HEK293 (cell line): ENCODE results near the gene KLHL6.

Experiments used
- CTCF ChIA-PET: fragments of 350-600 bp; formaldehyde crosslinking; extraction: SDS; loops from one replicate; lab custom pipeline; 2021; ENCODE audit warnings: antibody characterized with exemption; lab: Yijun Ruan, JAX
- POLR2A ChIA-PET: fragments of 300-600 bp; formaldehyde crosslinking; extraction: SDS; loops from one replicate; lab custom pipeline; 2020; ENCODE audit warnings: antibody characterized with exemption, inconsistent platforms; lab: Yijun Ruan, JAX
- H3K27ac ChIP-seq: fragments of 200-500 bp; sonication (Bioruptor generic); 2 replicates; pipeline ENCODE4 v1.5.1; 2014; ENCODE audit warnings: low read depth, low read length, control low read depth, inconsistent platforms; ENCODE audit errors: extremely low read depth
- H3K36me3 ChIP-seq, 2 experiments: fragments of 200-500 bp in 1 of 2; sonication (Bioruptor generic) in 1 of 2; 1 replicate in 1 of 2; 2 replicates in 1 of 2; pipeline ENCODE4 v1.5.1; 2014 to 2017; ENCODE audit warnings: inconsistent platforms in 2 of 2, low read length in 2 of 2; ENCODE audit not compliant: control insufficient read depth in 2 of 2, insufficient read depth in 1 of 2
- H3K4me1 ChIP-seq: fragments of 200-500 bp; sonication (Bioruptor generic); 2 replicates; pipeline ENCODE4 v1.5.1; 2014; ENCODE audit warnings: mild to moderate bottlenecking, low read length, inconsistent platforms; ENCODE audit not compliant: control insufficient read depth, insufficient read depth
- H3K4me3 ChIP-seq: 2 replicates; pipeline ENCODE4 v1.5.1; 2011; ENCODE audit warnings: low read depth, mild to moderate bottlenecking, control low read depth, low read length, moderate library complexity
- H3K9me3 ChIP-seq: fragments of 200-500 bp; sonication (Bioruptor generic); 2 replicates; pipeline ENCODE4 v1.5.1; 2014; ENCODE audit warnings: low read depth, low read length, inconsistent platforms; ENCODE audit not compliant: control insufficient read depth, insufficient read depth
- INSM2 ChIP-seq: fragments of 450-650 bp; formaldehyde crosslinking; IDR thresholded peaks from 2 replicates; pipeline ENCODE4 v1.5.1; 2016; ENCODE audit warnings: missing biosample characterization, missing genetic modification characterization
- KLF1 ChIP-seq: fragments of 450-650 bp; formaldehyde crosslinking; IDR thresholded peaks from 2 replicates; pipeline ENCODE4 v1.5.1; 2016; ENCODE audit warnings: missing biosample characterization, missing genetic modification characterization
- ZBTB11 ChIP-seq: fragments of 450-650 bp; formaldehyde crosslinking; conservative IDR thresholded peaks from 2 replicates; pipeline ENCODE4 v1.5.1; 2016; ENCODE audit warnings: low read depth, missing biosample characterization, missing genetic modification characterization
- ZBTB20 ChIP-seq: fragments of 450-650 bp; formaldehyde crosslinking; IDR thresholded peaks from 2 replicates; pipeline ENCODE4 v1.5.1; 2016; ENCODE audit warnings: missing biosample characterization, missing genetic modification characterization
- ZNF10 ChIP-seq: fragments of 450-650 bp; formaldehyde crosslinking; IDR thresholded peaks from 2 replicates; pipeline ENCODE4 v1.5.1; 2017; ENCODE audit warnings: missing biosample characterization, missing genetic modification characterization
- ZNF121 ChIP-seq: fragments of 450-650 bp; formaldehyde crosslinking; IDR thresholded peaks from 2 replicates; pipeline ENCODE4 v1.5.1; 2016; ENCODE audit warnings: missing biosample characterization, missing genetic modification characterization
- ZNF148 ChIP-seq: fragments of 450-650 bp; formaldehyde crosslinking; IDR thresholded peaks from 2 replicates; pipeline ENCODE4 v1.5.0; 2017; ENCODE audit warnings: missing biosample characterization, missing genetic modification characterization, borderline replicate concordance
- ZNF175 ChIP-seq: fragments of 450-650 bp; formaldehyde crosslinking; IDR thresholded peaks from 2 replicates; pipeline ENCODE4 v1.5.1; 2016; ENCODE audit warnings: missing biosample characterization, missing genetic modification characterization
- ZNF239 ChIP-seq: fragments of 450-650 bp; formaldehyde crosslinking; IDR thresholded peaks from 2 replicates; pipeline ENCODE4 v1.5.1; 2016; ENCODE audit warnings: missing biosample characterization, missing genetic modification characterization
- ZNF311 ChIP-seq: fragments of 450-650 bp; formaldehyde crosslinking; IDR thresholded peaks from 2 replicates; pipeline ENCODE4 v1.5.1; 2017; ENCODE audit warnings: missing biosample characterization, missing genetic modification characterization, borderline replicate concordance
- ZNF449 ChIP-seq: fragments of 450-650 bp; formaldehyde crosslinking; IDR thresholded peaks from 2 replicates; pipeline ENCODE4 v1.5.1; 2017; ENCODE audit warnings: missing biosample characterization, mild to moderate bottlenecking, missing genetic modification characterization, moderate library complexity
- ZNF558 ChIP-seq: fragments of 450-650 bp; formaldehyde crosslinking; IDR thresholded peaks from 2 replicates; pipeline ENCODE4 v1.5.1; 2016; ENCODE audit warnings: missing biosample characterization, missing genetic modification characterization
- ZNF610 ChIP-seq: fragments of 450-650 bp; formaldehyde crosslinking; IDR thresholded peaks from 2 replicates; pipeline ENCODE4 v1.5.1; 2016; ENCODE audit warnings: missing biosample characterization, missing genetic modification characterization, borderline replicate concordance
- ZNF664 ChIP-seq: fragments of 450-650 bp; formaldehyde crosslinking; IDR thresholded peaks from 2 replicates; pipeline ENCODE4 v1.5.1; 2016; ENCODE audit warnings: missing biosample characterization, missing genetic modification characterization
- ZNF792 ChIP-seq: fragments of 450-650 bp; formaldehyde crosslinking; IDR thresholded peaks from 2 replicates; pipeline ENCODE4 v1.5.1; 2016; ENCODE audit warnings: missing biosample characterization, missing genetic modification characterization
- TF ChIP-seq, protein P1 (sequence below): fragments of 450-650 bp; formaldehyde crosslinking; IDR thresholded peaks from 2 replicates; pipeline ENCODE4 v1.5.1; 2017; ENCODE audit warnings: missing biosample characterization, missing genetic modification characterization
- TF ChIP-seq, protein P2 (sequence below): fragments of 450-650 bp; formaldehyde crosslinking; IDR thresholded peaks from 2 replicates; pipeline ENCODE4 v1.5.1; 2016; ENCODE audit warnings: missing biosample characterization, missing genetic modification characterization, low read depth

KLHL6 gene

DNA sequence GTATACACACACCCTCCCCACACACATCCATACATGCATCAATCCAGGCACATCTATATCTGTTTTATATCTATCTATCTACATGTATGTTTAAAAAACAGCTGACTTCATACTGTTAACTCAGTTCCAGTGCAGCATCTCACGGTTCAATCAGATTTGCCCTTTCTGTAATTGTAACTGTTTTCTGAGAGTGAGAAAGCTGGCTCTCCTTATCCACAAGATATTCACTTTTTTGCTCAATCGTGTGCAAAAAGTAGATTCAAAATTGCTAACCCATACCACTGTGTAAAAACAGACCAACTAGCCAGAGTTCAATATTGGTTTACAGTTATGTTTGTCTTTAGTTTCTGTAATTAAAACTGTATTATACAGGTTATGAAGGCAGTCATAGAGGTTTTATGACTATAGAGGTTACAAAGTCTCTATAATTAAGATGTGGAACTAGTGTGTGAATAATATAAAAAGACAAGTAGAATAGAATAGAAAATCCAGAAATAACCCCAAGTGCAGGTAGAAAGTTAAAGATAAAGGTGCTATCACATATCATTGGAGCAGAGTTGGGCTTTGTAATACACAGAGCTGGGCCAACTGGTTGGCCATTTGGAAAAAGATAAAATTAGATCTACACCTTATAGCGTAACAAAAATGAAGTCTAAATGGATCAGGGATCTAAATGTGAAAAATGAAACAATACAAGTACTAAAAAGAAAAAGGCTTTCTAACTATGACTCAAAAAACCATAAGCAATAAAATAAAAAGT, 107.0 kb downstream of the KLHL6 start:
- Histone ChIP-seq H3K36me3 (peaks cover 4 to 16% of the 10 kb centered on the region in 2 experiments; a peak in 2 of 3 replicates), H3K27ac (no peak overlapping the region), H3K4me3 (peak overlapping the region; percentile 98), H3K4me1 (no peaks in the 10 kb centered on the region), H3K9me3 (no peaks in the 10 kb centered on the region)
- TF ChIP-seq, protein P1, sequence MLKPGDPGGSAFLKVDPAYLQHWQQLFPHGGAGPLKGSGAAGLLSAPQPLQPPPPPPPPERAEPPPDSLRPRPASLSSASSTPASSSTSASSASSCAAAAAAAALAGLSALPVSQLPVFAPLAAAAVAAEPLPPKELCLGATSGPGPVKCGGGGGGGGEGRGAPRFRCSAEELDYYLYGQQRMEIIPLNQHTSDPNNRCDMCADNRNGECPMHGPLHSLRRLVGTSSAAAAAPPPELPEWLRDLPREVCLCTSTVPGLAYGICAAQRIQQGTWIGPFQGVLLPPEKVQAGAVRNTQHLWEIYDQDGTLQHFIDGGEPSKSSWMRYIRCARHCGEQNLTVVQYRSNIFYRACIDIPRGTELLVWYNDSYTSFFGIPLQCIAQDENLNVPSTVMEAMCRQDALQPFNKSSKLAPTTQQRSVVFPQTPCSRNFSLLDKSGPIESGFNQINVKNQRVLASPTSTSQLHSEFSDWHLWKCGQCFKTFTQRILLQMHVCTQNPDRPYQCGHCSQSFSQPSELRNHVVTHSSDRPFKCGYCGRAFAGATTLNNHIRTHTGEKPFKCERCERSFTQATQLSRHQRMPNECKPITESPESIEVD (tag by site-specific recombination), result 0 out of 2 replicates have a peak, but pooled peaks have one; percentile 17
- TF ChIP-seq, protein P2, sequence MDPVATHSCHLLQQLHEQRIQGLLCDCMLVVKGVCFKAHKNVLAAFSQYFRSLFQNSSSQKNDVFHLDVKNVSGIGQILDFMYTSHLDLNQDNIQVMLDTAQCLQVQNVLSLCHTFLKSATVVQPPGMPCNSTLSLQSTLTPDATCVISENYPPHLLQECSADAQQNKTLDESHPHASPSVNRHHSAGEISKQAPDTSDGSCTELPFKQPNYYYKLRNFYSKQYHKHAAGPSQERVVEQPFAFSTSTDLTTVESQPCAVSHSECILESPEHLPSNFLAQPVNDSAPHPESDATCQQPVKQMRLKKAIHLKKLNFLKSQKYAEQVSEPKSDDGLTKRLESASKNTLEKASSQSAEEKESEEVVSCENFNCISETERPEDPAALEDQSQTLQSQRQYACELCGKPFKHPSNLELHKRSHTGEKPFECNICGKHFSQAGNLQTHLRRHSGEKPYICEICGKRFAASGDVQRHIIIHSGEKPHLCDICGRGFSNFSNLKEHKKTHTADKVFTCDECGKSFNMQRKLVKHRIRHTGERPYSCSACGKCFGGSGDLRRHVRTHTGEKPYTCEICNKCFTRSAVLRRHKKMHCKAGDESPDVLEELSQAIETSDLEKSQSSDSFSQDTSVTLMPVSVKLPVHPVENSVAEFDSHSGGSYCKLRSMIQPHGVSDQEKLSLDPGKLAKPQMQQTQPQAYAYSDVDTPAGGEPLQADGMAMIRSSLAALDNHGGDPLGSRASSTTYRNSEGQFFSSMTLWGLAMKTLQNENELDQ (tag by site-specific recombination), result no peak
- peak; percentile 98 for TF ChIP-seq ZNF449 (tag by site-specific recombination)
- POLR2A ChIA-PET, result interaction anchor here (0.7 to 1.5 kb wide), 3 partner anchors 21 to 190 kb away, joined by 4 to 9 read pairs (median 4); partner anchors contain the start of gene MCF2L2
- CTCF ChIA-PET, result interaction anchor here (0.5 to 1.0 kb wide), 3 partner anchors 16 to 497 kb away, joined by 3 to 4 read pairs (median 3); no protein-coding TSS in a partner anchor

DNA sequence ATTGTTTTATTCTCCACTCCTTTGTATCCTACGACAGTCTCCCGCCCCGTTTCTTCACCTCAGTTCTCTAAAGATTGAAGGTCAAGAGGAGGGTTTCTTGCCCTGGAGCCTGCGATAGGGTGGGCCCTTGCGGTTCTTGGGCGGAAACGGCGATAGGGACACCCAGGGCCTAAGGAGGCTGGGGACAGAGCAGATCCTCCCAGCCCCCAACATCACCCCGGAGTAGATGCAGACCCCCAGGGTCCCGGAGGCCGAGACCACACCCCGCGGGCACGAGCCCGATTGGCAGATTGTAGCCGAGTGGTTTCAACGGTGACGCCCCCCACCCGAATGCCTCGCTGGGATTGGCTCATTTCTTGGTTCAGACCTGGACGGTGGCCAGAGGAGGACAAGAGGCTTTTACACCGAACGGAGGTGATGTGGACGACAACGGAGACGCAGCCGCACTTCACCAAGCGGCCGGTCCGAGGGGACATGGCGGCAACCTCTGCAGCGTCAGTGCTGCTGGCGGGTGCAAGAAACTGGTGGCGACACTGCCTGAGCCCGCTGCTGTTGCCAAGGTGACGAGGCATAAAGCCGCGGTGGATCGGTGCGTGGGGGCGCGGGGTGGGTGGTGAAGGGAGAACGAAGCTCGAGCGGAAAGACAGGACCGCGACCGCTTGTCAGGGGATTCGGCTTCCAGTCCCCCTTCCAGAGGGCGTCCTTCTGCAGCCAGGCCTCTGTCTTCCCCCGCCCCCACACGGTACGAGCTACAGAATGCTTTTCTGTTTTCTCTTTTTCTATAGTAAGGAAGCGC, 108.1 kb downstream of the KLHL6 start:
- no peaks in the 10 kb centered on the region for H3K9me3 ChIP-seq
- peak overlapping the region; percentile 98 for H3K4me3 ChIP-seq
- H3K27ac ChIP-seq, result peak overlapping the region; percentile 42; the same call in 1 of the 2 replicates
- no peaks in the 10 kb centered on the region for H3K4me1 ChIP-seq
- peaks cover 0 to 6% of the 10 kb centered on the region in 2 experiments; a peak in 1 of 3 replicates for H3K36me3 ChIP-seq
- ChIA-PET CTCF (interaction anchor here (0.6 to 1.0 kb wide), 2 partner anchors 64 to 322 kb away, joined by 3 to 4 read pairs; no protein-coding TSS in a partner anchor), POLR2A (interaction anchor here (0.6 to 1.5 kb wide), 4 partner anchors 20 to 189 kb away, joined by 3 to 9 read pairs (median 4); partner anchors contain the start of gene MCF2L2)
- TF ChIP-seq ZNF148 (tag by site-specific recombination) (no peak), ZNF239 (tag by site-specific recombination) (no peak), ZNF10 (tag by site-specific recombination) (no peak; the same call in 1 of the 2 replicates), ZNF664 (tag by site-specific recombination) (no peak), ZNF610 (tag by site-specific recombination) (no peak), INSM2 (tag by site-specific recombination) (no peak), KLF1 (peak; percentile 51), ZNF175 (tag by site-specific recombination) (no peak), ZNF558 (tag by site-specific recombination) (no peak), ZNF121 (no peak), ZBTB11 (tag by site-specific recombination) (no peak), ZNF792 (tag by site-specific recombination) (0 out of 2 replicates have a peak, but pooled peaks have one; percentile 20), ZBTB20 (tag by site-specific recombination) (peak; percentile 43; the same call in 1 of the 2 replicates), ZNF311 (no peak)
